Natural killer cell (primary cell): ENCODE results near the gene NCMAP. TPM values are rescaled to one million over a fixed set of nuclear protein-coding genes. Genes with fewer than 3 reads are reported as not detected.

Experiments
- ATAC-seq, 3 donors: fragments of 150-1000 bp in 2 of 3; fragments of 200-7000 bp in 1 of 3; cut with Tn5 transposase; 1 replicate in 1 of 3; 2 replicates in 2 of 3; pipeline ENCODE4 v1.10.0; 2021; ENCODE audit warnings: mild to moderate bottlenecking in 2 of 3, moderate library complexity in 2 of 3
- DNase-seq, 2 donors: peaks; one replicate each; pipeline versions ENCODE4 v3.0.0 to v3.0.0-alpha.2; 2013 to 2021; ENCODE audit warnings: mixed read lengths in 1 of 2
- H3K27ac ChIP-seq: one replicate; pipeline ENCODE4 v1.5.1; 2013; ENCODE audit warnings: mild to moderate bottlenecking, low read length
- H3K27me3 ChIP-seq: one replicate; pipeline ENCODE4 v1.6.1; 2013; ENCODE audit warnings: low read length; ENCODE audit not compliant: control insufficient read depth, insufficient read depth
- H3K36me3 ChIP-seq: one replicate; pipeline ENCODE4 v1.6.1; 2013; ENCODE audit warnings: low read length; ENCODE audit not compliant: control insufficient read depth, insufficient read depth
- H3K4me1 ChIP-seq: one replicate; pipeline ENCODE4 v1.6.1; 2013; ENCODE audit warnings: low read length; ENCODE audit not compliant: control insufficient read depth, insufficient read depth
- H3K4me3 ChIP-seq: one replicate; pipeline ENCODE4 v1.5.1; 2013; ENCODE audit warnings: low read length
- H3K9me3 ChIP-seq: one replicate; pipeline ENCODE4 v1.6.1; 2013; ENCODE audit warnings: low read length; ENCODE audit not compliant: control insufficient read depth, insufficient read depth
- H3K27ac Mint-ChIP-seq, 2 donors: one replicate each; pipeline ENCODE4 v1.8.0; 2022; ENCODE audit warnings: mild to moderate bottlenecking in 2 of 2, mixed read lengths in 2 of 2, moderate library complexity in 1 of 2
- H3K27me3 Mint-ChIP-seq, 2 donors: one replicate each; pipeline ENCODE4 v1.8.0; 2022; ENCODE audit warnings: low read depth in 2 of 2, mixed read lengths in 2 of 2
- H3K36me3 Mint-ChIP-seq: one replicate; pipeline ENCODE4 v1.8.0; 2022; ENCODE audit warnings: mixed read lengths
- H3K4me1 Mint-ChIP-seq, 2 donors: one replicate each; pipeline ENCODE4 v1.8.0; 2022; ENCODE audit warnings: mixed read lengths in 2 of 2
- H3K4me3 Mint-ChIP-seq: one replicate; pipeline ENCODE4 v1.8.0; 2022; ENCODE audit warnings: mild to moderate bottlenecking, moderate library complexity, mixed read lengths
- H3K9me3 Mint-ChIP-seq, 2 donors: one replicate each; pipeline ENCODE4 v1.8.0; 2022; ENCODE audit warnings: mixed read lengths in 2 of 2
- CTCF ChIP-seq: fragments of 200-600 bp; IDR thresholded peaks from one replicate; pipeline ENCODE4 v1.8.0; 2022; ENCODE audit warnings: antibody characterized with exemption
- WGBS: methylation state at CpG from one replicate; pipeline ENCODE4 v1.1.7; 2013; ENCODE audit warnings: missing lambda C conversion rate; ENCODE audit not compliant: insufficient coverage; 5-methylcytosine and 5-hydroxymethylcytosine counted together
- intact Hi-C: fragments of 100-400 bp; cut with micrococcal nuclease; formaldehyde crosslinking; loops from one replicate; pipeline ENCODE4 v1.14.2; 2022
- total RNA-seq, 4 donors: library from RNA; stranded (reverse); fragments of 120-200 nt in 1 of 4; gene quantifications; one replicate each; pipeline versions ENCODE4 v1.2.3 to v1.2.4, GENCODE V29; 2013 to 2022

The NCMAP gene
- total RNA-seq, 3 donors from 2014 or later (not counting 1 experiment from before 2014, with no cell fraction given): not detected

- TF ChIP-seq CTCF: no peak
- Histone ChIP-seq H3K27me3 (no peaks in the 10 kb centered on the region), H3K36me3 (no peaks in the 10 kb centered on the region), H3K27ac (no peak overlapping the region), H3K4me3 (no peak overlapping the region), H3K9me3 (no peaks in the 10 kb centered on the region), H3K4me1 (peaks cover 15% of the 10 kb centered on the region)
- Mint-ChIP-seq H3K36me3 (no peaks in the 10 kb centered on the region), H3K9me3 (no peaks in the 10 kb centered on the region), H3K4me1 (peaks cover 12 to 13% of the 10 kb centered on the region in 2 donors), H3K27me3 (peaks cover 0 to 3% of the 10 kb centered on the region in 2 donors), H3K4me3 (peak overlapping the region; percentile 68), H3K27ac (peak overlapping the region in 1 of 2 donors; percentile 74)
- WGBS: 11% methylated on average over 9 of the region's 9 CpGs
- ATAC-seq: peak; percentile 29 to 76 (median 53)
- intact Hi-C loops: no loop called here
- no peak for DNase-seq
Measured at GRCh38 chr1:24572301-24572700, 16.4 kb downstream of the NCMAP start.

DNA sequence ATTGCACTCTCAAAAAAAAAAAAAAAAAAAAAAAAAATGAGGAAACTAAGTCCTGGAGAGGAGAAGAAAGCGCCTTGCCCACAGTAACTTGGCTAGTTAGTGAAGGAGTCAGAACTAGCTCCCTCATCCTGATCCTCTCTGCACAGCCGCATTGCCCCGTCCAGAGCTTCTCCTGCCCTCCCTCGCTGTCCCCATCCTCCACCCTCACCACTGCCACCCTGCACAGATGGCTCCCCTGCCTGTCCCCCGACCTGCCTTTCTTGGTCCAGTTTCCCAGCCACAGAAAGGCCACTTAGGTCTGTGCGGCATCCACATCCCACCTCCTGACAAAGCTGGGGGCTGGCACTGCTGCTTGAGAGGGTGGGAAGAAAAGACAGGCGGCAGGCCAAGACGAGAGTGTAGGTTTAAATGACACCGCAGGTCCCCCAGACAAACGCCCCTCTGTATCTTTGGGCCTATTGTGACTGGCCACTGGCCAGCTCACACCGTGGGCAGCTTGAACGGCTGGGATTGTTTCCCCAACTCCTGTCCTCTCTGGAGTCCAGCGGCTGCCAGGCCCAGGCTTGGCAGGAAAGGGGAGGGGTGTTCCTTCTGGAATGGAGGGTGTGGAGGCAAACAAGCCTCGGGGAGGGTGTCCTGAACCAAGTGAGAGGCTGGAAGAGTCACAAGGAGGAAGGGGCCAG is 20.2 kb downstream of the NCMAP start:
- H3K9me3 Mint-ChIP-seq: no peaks in the 10 kb centered on the region

DNA sequence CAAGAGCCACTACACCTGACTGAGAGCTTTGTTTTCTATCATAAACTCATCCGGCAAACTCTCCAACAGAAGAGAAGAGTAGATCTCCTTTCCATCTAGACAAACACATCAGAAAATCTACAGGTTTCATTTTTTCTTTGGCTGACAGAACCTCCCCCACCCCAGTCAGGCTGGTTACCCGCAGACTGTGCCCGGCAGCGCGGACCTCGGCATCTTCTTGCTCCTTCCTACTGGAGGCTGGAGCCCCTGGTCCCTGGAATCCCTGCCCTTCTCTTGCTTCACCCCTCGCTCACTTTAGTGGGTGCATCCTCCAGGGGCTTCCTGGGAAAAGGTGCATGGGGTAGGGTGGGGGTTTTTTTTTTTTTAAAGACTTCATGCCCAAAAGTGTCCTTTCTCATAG is 23.0 kb downstream of the NCMAP start:
- Histone ChIP-seq H3K27me3 (no peaks in the 10 kb centered on the region), H3K9me3 (no peaks in the 10 kb centered on the region), H3K4me3 (no peak overlapping the region), H3K27ac (no peak overlapping the region), H3K36me3 (no peaks in the 10 kb centered on the region), H3K4me1 (peaks cover 2% of the 10 kb centered on the region)
- ATAC-seq: no peak
- WGBS: 88% methylated on average over 6 of the region's 7 CpGs
- Mint-ChIP-seq H3K36me3 (no peaks in the 10 kb centered on the region), H3K27me3 (peaks cover 0 to 3% of the 10 kb centered on the region in 2 donors), H3K4me3 (no peak overlapping the region), H3K4me1 (no peaks in the 10 kb centered on the region), H3K27ac (no peak overlapping the region), H3K9me3 (no peaks in the 10 kb centered on the region)
- TF ChIP-seq CTCF: no peak
- no peak for DNase-seq
- intact Hi-C loops: no loop called here

More for the DNA sequence above, 20.2 kb downstream of the NCMAP start:
- Histone ChIP-seq H3K4me3 (no peak overlapping the region), H3K9me3 (no peaks in the 10 kb centered on the region), H3K4me1 (peaks cover 15% of the 10 kb centered on the region), H3K27me3 (no peaks in the 10 kb centered on the region), H3K27ac (no peak overlapping the region), H3K36me3 (no peaks in the 10 kb centered on the region)
- no peak overlapping the region for H3K4me3 Mint-ChIP-seq
- 77% methylated on average over 13 of the region's 14 CpGs for WGBS
- no peak overlapping the region for H3K27ac Mint-ChIP-seq
- no peak for ATAC-seq
- H3K4me1 Mint-ChIP-seq: peaks cover 12 to 13% of the 10 kb centered on the region in 2 donors
- H3K27me3 Mint-ChIP-seq: peaks cover 0 to 3% of the 10 kb centered on the region in 2 donors
- intact Hi-C loops: no loop called here
- no peak for TF ChIP-seq CTCF
- no peak for DNase-seq
- no peaks in the 10 kb centered on the region for H3K36me3 Mint-ChIP-seq

GRCh38 chr1:24580756-24581155 is 24.9 kb downstream of the NCMAP start:
- Histone ChIP-seq H3K4me3 (no peak overlapping the region), H3K27me3 (no peaks in the 10 kb centered on the region), H3K27ac (no peak overlapping the region), H3K9me3 (no peaks in the 10 kb centered on the region), H3K36me3 (no peaks in the 10 kb centered on the region), H3K4me1 (peaks cover 13% of the 10 kb centered on the region)
- H3K9me3 Mint-ChIP-seq: no peaks in the 10 kb centered on the region
- 86% methylated on average over 10 of the region's 10 CpGs for WGBS
- H3K36me3 Mint-ChIP-seq: no peaks in the 10 kb centered on the region
- no peak overlapping the region for H3K27ac Mint-ChIP-seq
- intact Hi-C loops: loop anchor here (10.0 kb wide), 1 partner anchor 96 kb away; no protein-coding TSS in a partner anchor
- no peaks in the 10 kb centered on the region for H3K4me1 Mint-ChIP-seq
- no peak for DNase-seq
- peaks cover 6 to 9% of the 10 kb centered on the region in 2 donors for H3K27me3 Mint-ChIP-seq
- no peak for ATAC-seq
- no peak for TF ChIP-seq CTCF
- H3K4me3 Mint-ChIP-seq: no peak overlapping the region
